GM08714 (cell line): ENCODE data around the gene POLD4.

Experiments
- H3K4me3 ChIP-seq: fragments of 200-500 bp; sonication (Bioruptor generic); 2 replicates; pipeline ENCODE4 v1.5.1; 2014; ENCODE audit warnings: mild to moderate bottlenecking, low read length, inconsistent platforms
- ZNF274 ChIP-seq: IDR thresholded peaks from 2 replicates; pipeline ENCODE4 v1.6.1; 2012; ENCODE audit warnings: mild to moderate bottlenecking, low read depth, low read length

Gene POLD4

GRCh38 chr11:67302571-67303131 lies 50.7 kb downstream of the POLD4 start:
- no peak overlapping the region; the same call in 1 of the 2 replicates for H3K4me3 ChIP-seq

GRCh38 chr11:67301951-67302516 lies 51.3 kb downstream of the POLD4 start:
- TF ChIP-seq ZNF274, result no peak
- H3K4me3 ChIP-seq, result no peak overlapping the region

More at GRCh38 chr11:67302571-67303131, 50.7 kb downstream of the POLD4 start:
- TF ChIP-seq ZNF274, result no peak

- no peak overlapping the region for H3K4me3 ChIP-seq
- no peak for TF ChIP-seq ZNF274
Measured at GRCh38 chr11:67301313-67301921, 51.9 kb downstream of the POLD4 start.
